ENCODE measurements around the gene PSMD3. TPM values are rescaled to one million over a fixed set of nuclear protein-coding genes. Genes with fewer than 3 reads are reported as not detected.
"Not testable (repeated sequence)": the region's sequence is repeated elsewhere in the genome, so short reads cannot be mapped to it uniquely, and the experiment has no call there.

Gene PSMD3
- total RNA-seq, 2 donors from 2014 or later: 68.8 to 74.2 TPM

GRCh38 chr17:39996800-39997199, 16.2 kb downstream of the PSMD3 start:
- no peaks in the 10 kb centered on the region for H3K27me3 ChIP-seq (replicated peaks; ENCODE audit: insufficient read depth)
- DNase-seq (ENCODE audit: low spot score) (no peak), ATAC-seq (ENCODE audit: insufficient number of reproducible peaks, low FRiP score, low read depth) (no peak)
- H3K4me1 ChIP-seq (ENCODE audit: control insufficient read depth in 1 of 2, low read depth in 2 of 2): no peaks in the 10 kb centered on the region
- peaks cover 44% of the 10 kb centered on the region for H3K36me3 ChIP-seq
- no peak overlapping the region for H3K4me3 ChIP-seq
- no peak overlapping the region for H3K27ac ChIP-seq
- no peak for TF ChIP-seq CTCF (IDR thresholded peaks at IDR 0.05)
- H3K9me3 ChIP-seq: no peaks in the 10 kb centered on the region

GRCh38 chr17:39997543-39997942, 16.9 kb downstream of the PSMD3 start:
- H3K27ac ChIP-seq: no peak overlapping the region
- DNase-seq (ENCODE audit: low spot score): no peak

GRCh38 chr17:39999067-39999466, 18.5 kb downstream of the PSMD3 start:
- no peaks in the 10 kb centered on the region for H3K27me3 ChIP-seq (replicated peaks; ENCODE audit: insufficient read depth)
- no peak for DNase-seq (ENCODE audit: low spot score)
- H3K4me3 ChIP-seq: no peak overlapping the region
- no peaks in the 10 kb centered on the region for H3K9me3 ChIP-seq
- no peak for ATAC-seq (ENCODE audit: insufficient number of reproducible peaks, low FRiP score, low read depth)
- H3K27ac ChIP-seq: no peak overlapping the region
- peaks cover 24% of the 10 kb centered on the region for H3K36me3 ChIP-seq
- TF ChIP-seq CTCF (IDR thresholded peaks at IDR 0.05): no peak
- no peaks in the 10 kb centered on the region for H3K4me1 ChIP-seq (ENCODE audit: control insufficient read depth in 1 of 2, low read depth in 2 of 2)

More at GRCh38 chr17:39997543-39997942, 16.9 kb downstream of the PSMD3 start:
- Histone ChIP-seq H3K9me3 (no peaks in the 10 kb centered on the region), H3K4me1 (ENCODE audit: control insufficient read depth in 1 of 2, low read depth in 2 of 2) (no peaks in the 10 kb centered on the region), H3K27me3 (replicated peaks; ENCODE audit: insufficient read depth) (no peaks in the 10 kb centered on the region), H3K36me3 (peaks cover 38% of the 10 kb centered on the region), H3K4me3 (no peak overlapping the region)
- TF ChIP-seq CTCF (IDR thresholded peaks at IDR 0.05): no peak
- ATAC-seq (ENCODE audit: insufficient number of reproducible peaks, low FRiP score, low read depth): no peak

GRCh38 chr17:40000161-40000560, 19.6 kb downstream of the PSMD3 start:
- no peaks in the 10 kb centered on the region for H3K27me3 ChIP-seq (replicated peaks; ENCODE audit: insufficient read depth)
- no peak for TF ChIP-seq CTCF (IDR thresholded peaks at IDR 0.05)
- ATAC-seq (ENCODE audit: insufficient number of reproducible peaks, low FRiP score, low read depth) (no peak), DNase-seq (ENCODE audit: low spot score) (no peak)
- H3K9me3 ChIP-seq: no peaks in the 10 kb centered on the region
- H3K4me1 ChIP-seq (ENCODE audit: control insufficient read depth in 1 of 2, low read depth in 2 of 2): no peaks in the 10 kb centered on the region
- no peak overlapping the region for H3K4me3 ChIP-seq
- H3K27ac ChIP-seq: no peak overlapping the region
- H3K36me3 ChIP-seq: peaks cover 13% of the 10 kb centered on the region

GRCh38 chr17:40001335-40001734, 20.7 kb downstream of the PSMD3 start:
- H3K9me3 ChIP-seq; ATAC-seq (ENCODE audit: insufficient number of reproducible peaks, low FRiP score, low read depth); H3K4me3 ChIP-seq; H3K27me3 ChIP-seq (replicated peaks; ENCODE audit: insufficient read depth); DNase-seq (ENCODE audit: low spot score); H3K27ac ChIP-seq; H3K4me1 ChIP-seq (ENCODE audit: control insufficient read depth in 1 of 2, low read depth in 2 of 2); H3K36me3 ChIP-seq: not testable (repeated sequence)

- TF ChIP-seq CTCF (IDR thresholded peaks at IDR 0.05): no peak
- DNase-seq (ENCODE audit: low spot score): no peak
- no peak overlapping the region for H3K27ac ChIP-seq
Measured at GRCh38 chr17:40004072-40004471, 23.5 kb downstream of the PSMD3 start.

More at GRCh38 chr17:40004072-40004471, 23.5 kb downstream of the PSMD3 start:
- H3K4me3 ChIP-seq: no peak overlapping the region
- H3K27me3 ChIP-seq (replicated peaks; ENCODE audit: insufficient read depth): no peaks in the 10 kb centered on the region
- no peaks in the 10 kb centered on the region for H3K4me1 ChIP-seq (ENCODE audit: control insufficient read depth in 1 of 2, low read depth in 2 of 2)
- H3K36me3 ChIP-seq: no peaks in the 10 kb centered on the region
- H3K9me3 ChIP-seq: no peaks in the 10 kb centered on the region
- ATAC-seq (ENCODE audit: insufficient number of reproducible peaks, low FRiP score, low read depth): no peak

All from thoracic aorta (tissue), 2 donors.